NCI-H2029 (cell line): Measurements from ENCODE around the gene SRRM1.
A peak's percentile ranks its signal among the peaks of the same experiment; 100 is the strongest.

Experiments
- DNase-seq: peaks from one replicate; lab custom pipeline; 2025; lab: John Stamatoyannopoulos, UW

The SRRM1 gene

GRCh38 chr1:24642481-24643362 lies at the start of gene SRRM1:
Gene SRRM1 (plus strand): TSS chr1:24643302. CDS start chr1:24643327, 25 bp downstream.
- peak; percentile 97 for DNase-seq

GRCh38 chr1:24594328-24594598 lies 48.8 kb upstream of the SRRM1 start:
- DNase-seq, result peak; percentile 15

- no peak for DNase-seq
Observed at GRCh38 chr1:24596401-24596880, 46.7 kb upstream of the SRRM1 start.

- DNase-seq, result no peak
Observed at GRCh38 chr1:24599265-24599664, 43.8 kb upstream of the SRRM1 start.

GRCh38 chr1:24600551-24600950 lies 42.6 kb upstream of the SRRM1 start:
- no peak for DNase-seq

GRCh38 chr1:24605534-24606295 lies 37.4 kb upstream of the SRRM1 start:
- DNase-seq, result no peak

- DNase-seq, result no peak
Observed at GRCh38 chr1:24606296-24606605, 36.9 kb upstream of the SRRM1 start.

- DNase-seq, result peak; percentile 8
Observed at GRCh38 chr1:24606621-24607020, 36.5 kb upstream of the SRRM1 start.

- DNase-seq, result no peak
Observed at GRCh38 chr1:24609949-24610517, 33.1 kb upstream of the SRRM1 start.

- no peak for DNase-seq
Observed at GRCh38 chr1:24619376-24619775, 23.7 kb upstream of the SRRM1 start.

GRCh38 chr1:24620678-24621077 lies 22.4 kb upstream of the SRRM1 start:
- no peak for DNase-seq

- DNase-seq, result no peak
Observed at GRCh38 chr1:24621121-24621520, 22.0 kb upstream of the SRRM1 start.

- no peak for DNase-seq
Observed at GRCh38 chr1:24622218-24622617, 20.9 kb upstream of the SRRM1 start.

- DNase-seq, result no peak
Observed at GRCh38 chr1:24632832-24633175, 10.3 kb upstream of the SRRM1 start.

- DNase-seq, result peak; percentile 66
Observed at GRCh38 chr1:24635195-24635843, 7.8 kb upstream of the SRRM1 start.

- DNase-seq, result no peak
Observed at GRCh38 chr1:24636661-24637357, 6.3 kb upstream of the SRRM1 start.

GRCh38 chr1:24639094-24639493 lies 4.0 kb upstream of the SRRM1 start:
- DNase-seq, result no peak

GRCh38 chr1:24639881-24640280 lies 3.2 kb upstream of the SRRM1 start:
- DNase-seq, result peak; percentile 63

GRCh38 chr1:24640288-24640687 lies 2.8 kb upstream of the SRRM1 start:
- DNase-seq, result peak; percentile 63

GRCh38 chr1:24641646-24642151 lies 1.4 kb upstream of the SRRM1 start:
- no peak for DNase-seq

GRCh38 chr1:24643363-24644099 lies 429 bp downstream of the SRRM1 start:
- DNase-seq, result no peak
